GM12891 (cell line): ENCODE data around the gene GRXCR2. TPM values are rescaled to one million over a fixed set of nuclear protein-coding genes. Genes with fewer than 3 reads are reported as not detected.

Source experiments
- DNase-seq: peaks from one replicate; pipeline ENCODE4 v3.0.0; 2011; ENCODE audit warnings: low spot score; ENCODE audit not compliant: insufficient read length
- FAIRE-seq: peaks from 2 replicates; lab custom pipeline; 2011; peaks lifted over from hg19 to GRCh38; lab: Jason Lieb, UNC
- PAX5 ChIP-seq: IDR thresholded peaks from 2 replicates; pipeline ENCODE4 v1.6.1; 2011; ENCODE audit warnings: low read length, moderate library complexity, mild to moderate bottlenecking; ENCODE audit not compliant: insufficient read depth, severe bottlenecking
- POLR2A ChIP-seq: IDR thresholded peaks from 2 replicates; pipeline ENCODE4 v1.6.1; 2011; ENCODE audit warnings: low read depth, low read length, control low read depth
- POLR2AphosphoS5 ChIP-seq: IDR thresholded peaks from 2 replicates; pipeline ENCODE4 v1.6.1; 2011; ENCODE audit warnings: low read depth, low read length, control low read depth
- POU2F2 ChIP-seq: IDR thresholded peaks from 2 replicates; pipeline ENCODE4 v1.6.1; 2011; ENCODE audit warnings: low read depth, mild to moderate bottlenecking, control low read depth, low read length, moderate library complexity
- SPI1 ChIP-seq: IDR thresholded peaks from 2 replicates; pipeline ENCODE4 v1.6.1; 2011; ENCODE audit warnings: low read depth, low read length, control low read depth
- TAF1 ChIP-seq: IDR thresholded peaks from 2 replicates; pipeline ENCODE4 v1.6.1; 2011; ENCODE audit warnings: low read depth, low read length, control low read depth
- polyA plus RNA-seq: library from polyadenylated mRNA; unstranded; fragments of >200 nt; gene quantifications from one replicate; pipeline ENCODE4 v1.2.1, GENCODE V29; 2012; ENCODE audit warnings: low read depth, missing spikeins, inconsistent platforms; ENCODE audit not compliant: missing spikeins

Gene GRXCR2, protein sequence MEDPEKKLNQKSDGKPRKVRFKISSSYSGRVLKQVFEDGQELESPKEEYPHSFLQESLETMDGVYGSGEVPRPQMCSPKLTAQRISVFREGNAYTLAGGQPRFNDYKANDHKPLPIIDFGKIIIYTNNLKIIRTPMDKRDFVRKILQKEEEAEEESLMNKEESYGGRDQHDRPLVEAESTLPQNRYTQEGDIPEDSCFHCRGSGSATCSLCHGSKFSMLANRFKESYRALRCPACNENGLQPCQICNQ
- not detected for polyA plus RNA-seq

- no peak for FAIRE-seq
- no peak for DNase-seq
- TF ChIP-seq SPI1 (no peak), TAF1 (no peak), PAX5 (no peak), POLR2AphosphoS5 (no peak), POU2F2 (no peak), POLR2A (no peak)
Measured at GRCh38 chr5:145872914-145873313, at the start of gene GRXCR2. Gene GRXCR2 (minus strand): TSS chr5:145873014. CDS start chr5:145872968, 46 bp downstream.

DNA sequence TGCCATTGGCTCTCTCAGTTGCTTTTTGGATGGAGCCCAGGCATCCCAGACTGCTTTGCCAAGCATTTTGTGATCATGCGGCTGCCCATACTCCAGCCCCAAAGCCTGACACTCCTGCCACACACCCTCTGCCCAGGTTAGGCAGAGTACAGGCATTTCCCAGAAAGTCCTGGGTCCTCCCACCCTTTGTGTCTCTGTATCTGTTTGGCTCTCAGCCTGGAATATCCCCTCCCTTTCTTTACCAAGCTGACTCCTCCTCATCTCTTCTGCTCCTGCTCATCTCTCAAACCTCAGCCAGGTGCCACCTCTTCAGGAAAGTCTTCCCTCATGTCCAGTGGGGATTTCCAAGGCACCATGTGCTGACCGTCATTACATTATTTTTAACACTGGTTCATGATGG is 49.2 kb upstream of the GRXCR2 start:
- TF ChIP-seq POU2F2 (no peak), TAF1 (no peak), SPI1 (no peak), POLR2A (no peak), PAX5 (no peak), POLR2AphosphoS5 (no peak)
- DNase-seq (no peak), FAIRE-seq (no peak)

- FAIRE-seq: no peak
- no peak for TF ChIP-seq POU2F2
- TF ChIP-seq POLR2A: no peak
- no peak for TF ChIP-seq POLR2AphosphoS5
- TF ChIP-seq PAX5: no peak
- no peak for DNase-seq
Measured at GRCh38 chr5:145921211-145921610, 48.4 kb upstream of the GRXCR2 start.

- no peak for DNase-seq
- no peak for FAIRE-seq
- TF ChIP-seq POLR2AphosphoS5 (no peak), TAF1 (no peak), SPI1 (no peak), POLR2A (no peak), POU2F2 (no peak)
Measured at GRCh38 chr5:145920542-145921210, 47.9 kb upstream of the GRXCR2 start.

DNA sequence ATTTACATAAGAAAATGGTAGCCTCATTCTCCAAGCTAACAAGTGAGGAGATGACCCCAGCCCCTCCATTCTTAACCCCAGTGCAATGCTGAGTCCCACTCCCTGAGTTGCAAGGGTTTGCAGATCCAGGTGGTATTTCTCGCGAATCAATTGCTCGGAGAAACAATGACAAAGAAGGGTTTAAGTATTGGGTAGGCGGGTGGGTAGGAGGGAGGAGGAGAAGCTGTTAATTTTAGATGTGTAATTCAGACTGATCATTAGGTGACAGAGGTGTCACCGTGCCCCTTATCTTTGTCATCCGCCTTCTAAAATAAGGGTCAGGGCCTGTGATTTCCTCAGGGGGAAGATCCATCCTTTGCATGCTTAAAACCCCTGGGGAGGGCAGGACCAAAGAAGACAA is 46.6 kb upstream of the GRXCR2 start:
- FAIRE-seq: no peak
- no peak for DNase-seq

GRCh38 chr5:145918397-145918796 is 45.6 kb upstream of the GRXCR2 start:
- TF ChIP-seq TAF1 (no peak), PAX5 (no peak), POLR2AphosphoS5 (no peak), SPI1 (no peak), POLR2A (no peak), POU2F2 (no peak)
- FAIRE-seq: no peak
- DNase-seq: no peak

More for the DNA sequence above, 46.6 kb upstream of the GRXCR2 start:
- TF ChIP-seq PAX5: no peak
- no peak for TF ChIP-seq POLR2AphosphoS5
- TF ChIP-seq POLR2A: no peak
- no peak for TF ChIP-seq POU2F2
- TF ChIP-seq SPI1: no peak

DNA sequence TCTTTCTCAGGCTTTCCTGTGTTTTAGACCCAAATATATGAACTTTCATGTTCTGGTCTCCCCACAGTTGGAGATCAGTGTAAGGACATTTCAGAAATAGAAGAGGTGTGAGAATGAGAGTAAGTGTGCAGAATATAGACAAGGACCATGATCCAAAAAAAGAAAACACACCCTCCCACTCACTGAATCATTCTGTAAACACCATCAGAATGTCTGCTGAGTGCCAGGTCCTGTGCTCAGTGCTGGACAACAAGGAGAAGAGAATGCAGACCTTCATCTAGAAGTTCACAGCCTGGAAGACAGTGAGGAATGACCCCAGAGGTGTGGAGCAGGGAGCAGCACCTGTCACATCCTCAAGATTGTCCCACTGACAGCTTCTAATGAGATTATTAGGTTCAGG is 44.5 kb upstream of the GRXCR2 start:
- no peak for DNase-seq
- TF ChIP-seq POLR2AphosphoS5 (no peak), PAX5 (no peak), SPI1 (no peak), POU2F2 (no peak), POLR2A (no peak), TAF1 (no peak)
- no peak for FAIRE-seq

- FAIRE-seq (no peak), DNase-seq (no peak)
- TF ChIP-seq PAX5 (no peak), POU2F2 (no peak), TAF1 (no peak), POLR2A (no peak), POLR2AphosphoS5 (no peak), SPI1 (no peak)
Measured at GRCh38 chr5:145915970-145916638, 43.3 kb upstream of the GRXCR2 start.

- DNase-seq (no peak), FAIRE-seq (no peak)
Measured at GRCh38 chr5:145913701-145914100, 40.9 kb upstream of the GRXCR2 start.

GRCh38 chr5:145912594-145912993 is 39.8 kb upstream of the GRXCR2 start:
- no peak for TF ChIP-seq POLR2AphosphoS5
- no peak for TF ChIP-seq SPI1
- no peak for TF ChIP-seq TAF1
- no peak for TF ChIP-seq POLR2A
- TF ChIP-seq POU2F2: no peak
- no peak for TF ChIP-seq PAX5
- DNase-seq: no peak
- no peak for FAIRE-seq

More at GRCh38 chr5:145913701-145914100, 40.9 kb upstream of the GRXCR2 start:
- no peak for TF ChIP-seq POLR2A
- TF ChIP-seq TAF1: no peak
- no peak for TF ChIP-seq POLR2AphosphoS5
- TF ChIP-seq POU2F2: no peak
